ENCODE results near the gene IKZF1.

GRCh38 chr7:50261593-50261992 lies 42.9 kb upstream of the IKZF1 start:
- no peak for TF ChIP-seq YY1 (IDR thresholded peaks at IDR 0.05; ENCODE audit: insufficient read depth, insufficient read length)
- no peak for TF ChIP-seq ZNF274 (IDR thresholded peaks at IDR 0.05; ENCODE audit: low read depth, low read length)
